ENCODE results near the gene CYP4V2. TPM values are rescaled to one million over a fixed set of nuclear protein-coding genes. Genes with fewer than 3 reads are reported as not detected.

Gene CYP4V2
- polyA plus RNA-seq, 1 of the 3 experiments (the other 2 are of a cell fraction): 7.8 TPM

DNA sequence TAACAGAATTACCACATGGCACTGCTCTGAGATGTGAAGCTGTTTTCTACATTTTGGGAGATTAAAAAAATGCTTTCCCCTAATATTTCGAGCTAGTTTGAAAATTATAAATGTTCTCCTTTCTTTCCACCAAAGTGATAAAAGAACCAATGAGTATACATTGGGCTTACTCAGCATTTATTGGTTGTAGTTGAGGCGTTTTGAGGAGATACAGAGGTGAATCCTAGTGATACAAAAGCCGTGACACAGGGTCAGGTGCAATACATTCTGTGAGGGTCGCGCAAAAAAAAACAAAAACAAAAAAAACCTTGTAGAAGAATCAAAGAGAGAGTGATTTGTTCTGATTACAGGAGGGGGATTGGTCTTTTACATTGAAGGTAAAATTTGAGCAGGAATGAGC lies 32.4 kb upstream of the CYP4V2 start:
- no peaks in the 10 kb centered on the region for H3K4me1 ChIP-seq (ENCODE audit: control insufficient read depth in 1 of 2, insufficient read depth in 2 of 2, low read depth in 1 of 2, low read length in 1 of 2)
- 73% methylated on average over 5 of the region's 5 CpGs for WGBS (ENCODE audit: low lambda C conversion rate)

DNA sequence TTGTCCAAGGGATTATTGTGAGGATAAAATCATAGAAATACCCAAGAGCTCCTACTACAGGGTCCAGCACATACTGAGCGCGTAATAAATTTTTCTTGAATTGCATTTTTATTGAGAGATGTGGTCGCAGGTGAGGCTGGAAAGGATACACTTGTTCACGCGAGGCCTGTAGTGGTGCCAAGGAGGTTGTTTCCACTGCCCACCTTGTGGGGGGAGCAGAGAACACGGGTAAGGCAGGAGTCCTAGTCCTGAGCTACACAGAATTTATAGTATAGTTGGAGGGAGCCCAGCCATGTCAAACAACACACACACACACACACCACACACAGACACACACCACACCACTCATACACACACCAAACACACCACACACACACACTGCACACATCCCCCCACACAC lies 31.8 kb upstream of the CYP4V2 start:
- H3K27me3 ChIP-seq (ENCODE audit: insufficient read depth): no peaks in the 10 kb centered on the region
- ChIA-PET CTCF (interaction anchor here (1.2 kb wide), 1 partner anchor 121 kb away, joined by 3 read pairs; no protein-coding TSS in a partner anchor), POLR2A (no interaction called here)
- no peaks in the 10 kb centered on the region for H3F3A ChIP-seq (replicated peaks; ENCODE audit: insufficient read depth)
- no peaks in the 10 kb centered on the region for H3K79me2 ChIP-seq (ENCODE audit: insufficient read depth)
- no peaks in the 10 kb centered on the region for H3K4me1 ChIP-seq (ENCODE audit: control insufficient read depth in 1 of 2, insufficient read depth in 2 of 2, low read depth in 1 of 2, low read length in 1 of 2)
- H3K9me3 ChIP-seq: no peaks in the 10 kb centered on the region
- H3K36me3 ChIP-seq (replicated peaks in 1 of 2; ENCODE audit: control insufficient read depth in 1 of 2, insufficient read depth in 2 of 2, low read length in 1 of 2): no peaks in the 10 kb centered on the region
- H2AFZ ChIP-seq (ENCODE audit: low read depth): no peak overlapping the region
- H3K9ac ChIP-seq: no peak overlapping the region
- H3K4me2 ChIP-seq: no peak overlapping the region
- H3K4me3 ChIP-seq (ENCODE audit: low read depth in 2 of 2, low read length in 1 of 2): no peak overlapping the region
- no peaks in the 10 kb centered on the region for H3K9me2 ChIP-seq
- H4K20me1 ChIP-seq (ENCODE audit: insufficient read depth): no peaks in the 10 kb centered on the region
- 93% methylated on average over 6 of the region's 6 CpGs for WGBS (ENCODE audit: low lambda C conversion rate)
- TF ChIP-seq MXI1 (IDR thresholded peaks at IDR 0.05; ENCODE audit: low read depth, low read length) (no peak), EP300 (IDR thresholded peaks at IDR 0.05; ENCODE audit: borderline replicate concordance in 1 of 2, low read depth in 1 of 2, low read length in 1 of 2) (no peak), USF2 (IDR thresholded peaks at IDR 0.05; ENCODE audit: borderline replicate concordance, low read depth, low read length) (no peak), TCF12 (IDR thresholded peaks at IDR 0.05) (no peak), FOXJ3 (CRISPR knock-in tag; IDR thresholded peaks at IDR 0.05) (no peak), FOSL2 (IDR thresholded peaks at IDR 0.05; ENCODE audit: borderline replicate concordance, low read depth) (no peak), TEAD4 (IDR thresholded peaks at IDR 0.05; ENCODE audit: borderline replicate concordance, insufficient read depth) (no peak), RFX5 (IDR thresholded peaks at IDR 0.05; ENCODE audit: low read length) (no peak), NFIC (IDR thresholded peaks at IDR 0.05; ENCODE audit: borderline replicate concordance) (no peak), RCOR1 (IDR thresholded peaks at IDR 0.05; ENCODE audit: low read length) (no peak), RXRA (IDR thresholded peaks at IDR 0.05; ENCODE audit: borderline replicate concordance, low read depth) (no peak), MEF2A (IDR thresholded peaks at IDR 0.05; ENCODE audit: borderline replicate concordance, low read depth) (no peak), SIN3A (IDR thresholded peaks at IDR 0.05; ENCODE audit: borderline replicate concordance, low read depth, low read length) (no peak), EZH2phosphoT487 (IDR thresholded peaks at IDR 0.05; ENCODE audit: borderline replicate concordance, low read depth) (no peak), USF1 (IDR thresholded peaks at IDR 0.05; ENCODE audit: borderline replicate concordance, low read depth) (no peak), NRF1 (IDR thresholded peaks at IDR 0.05; ENCODE audit: low read depth, low read length) (no peak), SMC3 (IDR thresholded peaks at IDR 0.05; ENCODE audit: low read depth, low read length) (no peak), CHD2 (IDR thresholded peaks at IDR 0.05; ENCODE audit: low read length, partially characterized antibody) (no peak)
- TF ChIP-seq, protein P1, sequence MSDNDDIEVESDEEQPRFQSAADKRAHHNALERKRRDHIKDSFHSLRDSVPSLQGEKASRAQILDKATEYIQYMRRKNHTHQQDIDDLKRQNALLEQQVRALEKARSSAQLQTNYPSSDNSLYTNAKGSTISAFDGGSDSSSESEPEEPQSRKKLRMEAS (IDR thresholded peaks at IDR 0.05; ENCODE audit: low read depth): no peak
- TF ChIP-seq, protein P2, sequence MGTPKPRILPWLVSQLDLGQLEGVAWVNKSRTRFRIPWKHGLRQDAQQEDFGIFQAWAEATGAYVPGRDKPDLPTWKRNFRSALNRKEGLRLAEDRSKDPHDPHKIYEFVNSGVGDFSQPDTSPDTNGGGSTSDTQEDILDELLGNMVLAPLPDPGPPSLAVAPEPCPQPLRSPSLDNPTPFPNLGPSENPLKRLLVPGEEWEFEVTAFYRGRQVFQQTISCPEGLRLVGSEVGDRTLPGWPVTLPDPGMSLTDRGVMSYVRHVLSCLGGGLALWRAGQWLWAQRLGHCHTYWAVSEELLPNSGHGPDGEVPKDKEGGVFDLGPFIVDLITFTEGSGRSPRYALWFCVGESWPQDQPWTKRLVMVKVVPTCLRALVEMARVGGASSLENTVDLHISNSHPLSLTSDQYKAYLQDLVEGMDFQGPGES (IDR thresholded peaks at IDR 0.05; ENCODE audit: low read depth, low read length): no peak
- DNase-seq: no peak
- H3K27ac ChIP-seq (ENCODE audit: low read depth in 2 of 2, low read length in 1 of 2): no peak overlapping the region

More for the DNA sequence above, 32.4 kb upstream of the CYP4V2 start:
- no peaks in the 10 kb centered on the region for H3F3A ChIP-seq (replicated peaks; ENCODE audit: insufficient read depth)
- CTCF ChIA-PET: interaction anchor here (1.2 kb wide), 1 partner anchor 121 kb away, joined by 3 read pairs; no protein-coding TSS in a partner anchor
- H2AFZ ChIP-seq (ENCODE audit: low read depth): no peak overlapping the region
- H3K27me3 ChIP-seq (ENCODE audit: insufficient read depth): no peaks in the 10 kb centered on the region
- no peak overlapping the region for H3K27ac ChIP-seq (ENCODE audit: low read depth in 2 of 2, low read length in 1 of 2)
- H3K9me3 ChIP-seq: no peaks in the 10 kb centered on the region
- no peaks in the 10 kb centered on the region for H4K20me1 ChIP-seq (ENCODE audit: insufficient read depth)
- H3K4me3 ChIP-seq (ENCODE audit: low read depth in 2 of 2, low read length in 1 of 2): no peak overlapping the region
- TF ChIP-seq SMC3 (IDR thresholded peaks at IDR 0.05; ENCODE audit: low read depth, low read length): no peak
- no peak for TF ChIP-seq FOSL2 (IDR thresholded peaks at IDR 0.05; ENCODE audit: borderline replicate concordance, low read depth)
- TF ChIP-seq, protein P3, sequence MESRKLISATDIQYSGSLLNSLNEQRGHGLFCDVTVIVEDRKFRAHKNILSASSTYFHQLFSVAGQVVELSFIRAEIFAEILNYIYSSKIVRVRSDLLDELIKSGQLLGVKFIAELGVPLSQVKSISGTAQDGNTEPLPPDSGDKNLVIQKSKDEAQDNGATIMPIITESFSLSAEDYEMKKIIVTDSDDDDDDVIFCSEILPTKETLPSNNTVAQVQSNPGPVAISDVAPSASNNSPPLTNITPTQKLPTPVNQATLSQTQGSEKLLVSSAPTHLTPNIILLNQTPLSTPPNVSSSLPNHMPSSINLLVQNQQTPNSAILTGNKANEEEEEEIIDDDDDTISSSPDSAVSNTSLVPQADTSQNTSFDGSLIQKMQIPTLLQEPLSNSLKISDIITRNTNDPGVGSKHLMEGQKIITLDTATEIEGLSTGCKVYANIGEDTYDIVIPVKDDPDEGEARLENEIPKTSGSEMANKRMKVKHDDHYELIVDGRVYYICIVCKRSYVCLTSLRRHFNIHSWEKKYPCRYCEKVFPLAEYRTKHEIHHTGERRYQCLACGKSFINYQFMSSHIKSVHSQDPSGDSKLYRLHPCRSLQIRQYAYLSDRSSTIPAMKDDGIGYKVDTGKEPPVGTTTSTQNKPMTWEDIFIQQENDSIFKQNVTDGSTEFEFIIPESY (IDR thresholded peaks at IDR 0.05; ENCODE audit: borderline replicate concordance, low read depth): no peak
- TF ChIP-seq TEAD4 (IDR thresholded peaks at IDR 0.05; ENCODE audit: borderline replicate concordance, insufficient read depth): no peak
- TF ChIP-seq FOXM1 (IDR thresholded peaks at IDR 0.05; ENCODE audit: low read depth): no peak
- no peaks in the 10 kb centered on the region for H3K79me2 ChIP-seq (ENCODE audit: insufficient read depth)
- no peak overlapping the region for H3K9ac ChIP-seq
- no peaks in the 10 kb centered on the region for H3K9me2 ChIP-seq
- no peak for DNase-seq
- POLR2A ChIA-PET: no interaction called here
- no peaks in the 10 kb centered on the region for H3K36me3 ChIP-seq (replicated peaks in 1 of 2; ENCODE audit: control insufficient read depth in 1 of 2, insufficient read depth in 2 of 2, low read length in 1 of 2)
- H3K4me2 ChIP-seq: no peak overlapping the region

All from SK-N-SH (cell line).